K562 treated with DMSO at 1 percent for 12 hours (cell line): ENCODE results near the gene EVA1B. TPM values are rescaled to one million over a fixed set of nuclear protein-coding genes. Genes with fewer than 3 reads are reported as not detected.

ENCODE experiments used
- total RNA-seq: library from RNA; unstranded; fragments of 300-600 nt; gene quantifications from 2 replicates; pipeline ENCODE4 v1.2.3, GENCODE V29; 2022; ENCODE audit not compliant: insufficient read depth

EVA1B gene, protein sequence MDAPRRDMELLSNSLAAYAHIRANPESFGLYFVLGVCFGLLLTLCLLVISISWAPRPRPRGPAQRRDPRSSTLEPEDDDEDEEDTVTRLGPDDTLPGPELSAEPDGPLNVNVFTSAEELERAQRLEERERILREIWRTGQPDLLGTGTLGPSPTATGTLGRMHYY
- total RNA-seq = 71.1 and 108 TPM in 2 replicates

GRCh38 chr1:36323636-36324352, at the start of gene EVA1B:
TSS of gene EVA1B (minus strand) at chr1:36323645. CDS start at chr1:36323037, 608 bp downstream.

GRCh38 chr1:36306210-36306901, 17.1 kb downstream of the EVA1B start, which contains the start of gene SH3D21:
TSS of gene SH3D21 (plus strand) at chr1:36306368. CDS start at chr1:36306421, 53 bp downstream.

Other genes starting within 250 kb of the EVA1B start
- not detected in 2 replicates for gene TEKT2, start 239.6 kb downstream of the EVA1B start, total RNA-seq
- gene ADPRS, start 234.8 kb downstream of the EVA1B start, total RNA-seq = 46.8 and 47.5 TPM in 2 replicates
- 0.12 TPM in 1 of 2 replicates, not detected in the other for gene COL8A2, start 198.4 kb downstream of the EVA1B start, total RNA-seq
- 118 and 164 TPM in 2 replicates for gene TRAPPC3, start 174.2 kb downstream of the EVA1B start, total RNA-seq
- 83.7 and 107 TPM in 2 replicates for gene MAP7D1, start 167.5 kb downstream of the EVA1B start, total RNA-seq
- gene THRAP3, start 99.2 kb downstream of the EVA1B start, total RNA-seq = 25.6 and 74.4 TPM in 2 replicates
- 0.63 and 2.3 TPM in 2 replicates for gene SH3D21, start 17.3 kb downstream of the EVA1B start, total RNA-seq
- gene STK40, start 62.3 kb upstream of the EVA1B start, total RNA-seq = 88.5 and 154 TPM in 2 replicates
- gene LSM10, start 74.3 kb upstream of the EVA1B start, total RNA-seq = 171 and 185 TPM in 2 replicates
- gene OSCP1, start 126.8 kb upstream of the EVA1B start, total RNA-seq = not detected in 2 replicates
- 109 and 114 TPM in 2 replicates for gene MRPS15, start 140.7 kb upstream of the EVA1B start, total RNA-seq
- 5.9 and 10.4 TPM in 2 replicates for gene CSF3R, start 159.3 kb upstream of the EVA1B start, total RNA-seq